Liver (tissue), 3 donors: ENCODE measurements around the gene IRF9.

Experiments
- ATF3 ChIP-seq: IDR thresholded peaks from 2 replicates; pipeline ENCODE4 v1.6.1; 2016; ENCODE audit warnings: antibody characterized with exemption
- CTCF ChIP-seq: fragments of 150-350 bp; IDR thresholded peaks from 2 replicates; pipeline ENCODE4 v1.5.1; 2017; ENCODE audit warnings: improper control_type of control experiment, low read depth, low read length; ENCODE audit not compliant: missing input control
- EGR1 ChIP-seq, 2 donors: IDR thresholded peaks; 2 replicates each; pipeline ENCODE4 v1.6.1; 2016 to 2018; ENCODE audit warnings: antibody characterized with exemption in 2 of 2, low read depth in 2 of 2
- FOXA1 ChIP-seq: IDR thresholded peaks from 2 replicates; pipeline ENCODE4 v1.6.1; 2016; ENCODE audit warnings: antibody characterized with exemption
- JUND ChIP-seq, 2 donors: IDR thresholded peaks; 2 replicates each; pipeline ENCODE4 v1.6.1; 2016; ENCODE audit warnings: antibody characterized with exemption in 2 of 2
- MAX ChIP-seq: IDR thresholded peaks from 2 replicates; pipeline ENCODE4 v1.6.1; 2016; ENCODE audit warnings: antibody characterized with exemption
- RAD21 ChIP-seq, 2 donors: IDR thresholded peaks; 2 replicates each; pipeline ENCODE4 v1.6.1; 2016; ENCODE audit warnings: antibody characterized with exemption in 2 of 2, mild to moderate bottlenecking in 2 of 2
- REST ChIP-seq: IDR thresholded peaks from 2 replicates; pipeline ENCODE4 v1.6.1; 2016; ENCODE audit warnings: antibody characterized with exemption, mild to moderate bottlenecking
- SP1 ChIP-seq: IDR thresholded peaks from 2 replicates; pipeline ENCODE4 v1.6.1; 2018; ENCODE audit warnings: antibody characterized with exemption, mild to moderate bottlenecking
- TAF1 ChIP-seq: conservative IDR thresholded peaks from 2 replicates; pipeline ENCODE4 v1.6.1; 2016; ENCODE audit warnings: antibody characterized with exemption, mild to moderate bottlenecking
- ZBTB33 ChIP-seq: IDR thresholded peaks from 2 replicates; pipeline ENCODE4 v1.6.1; 2016; ENCODE audit warnings: antibody characterized with exemption
- donor health status: healthy.
- donor health status: healthy.

GRCh38 chr14:24149302-24149969 lies 11.6 kb upstream of the IRF9 start:
- TF ChIP-seq ATF3 = no peak
- no peak for TF ChIP-seq CTCF
- TF ChIP-seq JUND (IDR thresholded peaks at IDR 0.05) = no peak
- no peak for TF ChIP-seq TAF1
- TF ChIP-seq MAX = no peak
- TF ChIP-seq FOXA1 = no peak
- no peak for TF ChIP-seq RAD21 (IDR thresholded peaks at IDR 0.05)
- TF ChIP-seq REST = no peak
- no peak for TF ChIP-seq EGR1 (IDR thresholded peaks at IDR 0.05; ENCODE audit: low read depth in 2 of 2)
- TF ChIP-seq SP1 = no peak
- TF ChIP-seq ZBTB33 = no peak
